ENCODE measurements around the gene ZDHHC5. TPM values are rescaled to one million over a fixed set of nuclear protein-coding genes. Genes with fewer than 3 reads are reported as not detected.
"Not testable (repeated sequence)": the region's sequence is repeated elsewhere in the genome, so short reads cannot be mapped to it uniquely, and the experiment has no call there.

Gene ZDHHC5
- total and polyA plus RNA-seq, 3 donors from 2014 or later = 75.4 to 124 (median 79.8) TPM

DNA sequence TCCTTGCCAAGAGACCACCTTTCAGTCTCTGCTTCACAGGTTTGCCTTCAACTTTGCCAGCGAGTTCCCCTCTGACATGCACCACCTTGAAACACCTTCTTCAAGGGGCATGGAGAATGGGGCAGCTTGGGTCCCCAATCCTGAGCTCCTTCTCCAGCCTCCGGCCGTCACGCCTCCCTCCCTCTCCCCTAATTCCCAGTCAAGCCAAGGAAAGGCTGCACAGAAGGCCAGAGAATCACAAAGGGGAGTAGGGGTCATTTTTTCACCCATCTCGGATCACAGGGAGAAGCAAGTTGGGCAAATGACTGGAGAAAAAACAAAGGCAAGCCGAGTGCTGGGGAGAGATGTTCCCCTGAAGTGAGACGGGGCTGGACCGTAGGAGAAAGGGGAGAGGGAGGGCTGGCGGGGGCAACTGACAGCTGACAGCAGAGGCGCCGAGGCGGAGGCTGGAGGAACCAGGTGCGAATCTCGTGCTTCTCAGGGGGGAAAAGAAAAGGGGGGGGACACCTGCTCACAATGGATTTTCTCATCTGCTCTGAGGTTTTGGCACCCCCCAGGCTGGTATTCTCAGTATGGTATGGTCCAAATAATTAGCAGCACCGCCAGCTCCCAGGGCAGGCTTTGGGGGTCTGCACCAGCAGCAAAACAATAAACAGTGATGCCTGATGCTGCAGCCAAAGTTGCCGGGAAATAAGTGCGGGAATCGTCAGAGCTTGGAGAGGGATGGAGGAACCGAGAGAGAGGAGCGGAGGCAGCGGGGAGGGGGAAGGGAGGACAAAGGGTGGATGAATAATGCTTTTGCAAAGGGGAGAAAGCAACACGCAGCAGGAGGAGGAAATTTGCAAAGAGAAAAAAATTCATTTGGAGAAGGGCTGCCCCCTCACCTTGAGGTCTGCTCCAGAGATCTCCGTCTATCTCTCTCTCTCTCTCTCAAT lies 18.8 kb upstream of the ZDHHC5 start:
- Histone ChIP-seq H3K4me1 (peaks cover 43% of the 10 kb centered on the region), H3K27me3 (no peaks in the 10 kb centered on the region), H3K36me3 (ENCODE audit: low read depth, missing control alignments) (no peaks in the 10 kb centered on the region), H3K9me3 (no peaks in the 10 kb centered on the region), H3K4me3 (peak overlapping the region; percentile 31 to 38), H3K27ac (no peak overlapping the region)
- WGBS, 2 donors = 1 to 2% methylated on average over 19 to 23 of the region's 23 CpGs
- intact Hi-C loops (cut with DNase I; ENCODE audit: low total_unique reads) = no loop called here
- TF ChIP-seq POLR2A (IDR thresholded peaks at IDR 0.05) = no peak
- TF ChIP-seq, protein P1, sequence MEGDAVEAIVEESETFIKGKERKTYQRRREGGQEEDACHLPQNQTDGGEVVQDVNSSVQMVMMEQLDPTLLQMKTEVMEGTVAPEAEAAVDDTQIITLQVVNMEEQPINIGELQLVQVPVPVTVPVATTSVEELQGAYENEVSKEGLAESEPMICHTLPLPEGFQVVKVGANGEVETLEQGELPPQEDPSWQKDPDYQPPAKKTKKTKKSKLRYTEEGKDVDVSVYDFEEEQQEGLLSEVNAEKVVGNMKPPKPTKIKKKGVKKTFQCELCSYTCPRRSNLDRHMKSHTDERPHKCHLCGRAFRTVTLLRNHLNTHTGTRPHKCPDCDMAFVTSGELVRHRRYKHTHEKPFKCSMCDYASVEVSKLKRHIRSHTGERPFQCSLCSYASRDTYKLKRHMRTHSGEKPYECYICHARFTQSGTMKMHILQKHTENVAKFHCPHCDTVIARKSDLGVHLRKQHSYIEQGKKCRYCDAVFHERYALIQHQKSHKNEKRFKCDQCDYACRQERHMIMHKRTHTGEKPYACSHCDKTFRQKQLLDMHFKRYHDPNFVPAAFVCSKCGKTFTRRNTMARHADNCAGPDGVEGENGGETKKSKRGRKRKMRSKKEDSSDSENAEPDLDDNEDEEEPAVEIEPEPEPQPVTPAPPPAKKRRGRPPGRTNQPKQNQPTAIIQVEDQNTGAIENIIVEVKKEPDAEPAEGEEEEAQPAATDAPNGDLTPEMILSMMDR (IDR thresholded peaks at IDR 0.05) = no peak
- no peak for DNase-seq

DNA sequence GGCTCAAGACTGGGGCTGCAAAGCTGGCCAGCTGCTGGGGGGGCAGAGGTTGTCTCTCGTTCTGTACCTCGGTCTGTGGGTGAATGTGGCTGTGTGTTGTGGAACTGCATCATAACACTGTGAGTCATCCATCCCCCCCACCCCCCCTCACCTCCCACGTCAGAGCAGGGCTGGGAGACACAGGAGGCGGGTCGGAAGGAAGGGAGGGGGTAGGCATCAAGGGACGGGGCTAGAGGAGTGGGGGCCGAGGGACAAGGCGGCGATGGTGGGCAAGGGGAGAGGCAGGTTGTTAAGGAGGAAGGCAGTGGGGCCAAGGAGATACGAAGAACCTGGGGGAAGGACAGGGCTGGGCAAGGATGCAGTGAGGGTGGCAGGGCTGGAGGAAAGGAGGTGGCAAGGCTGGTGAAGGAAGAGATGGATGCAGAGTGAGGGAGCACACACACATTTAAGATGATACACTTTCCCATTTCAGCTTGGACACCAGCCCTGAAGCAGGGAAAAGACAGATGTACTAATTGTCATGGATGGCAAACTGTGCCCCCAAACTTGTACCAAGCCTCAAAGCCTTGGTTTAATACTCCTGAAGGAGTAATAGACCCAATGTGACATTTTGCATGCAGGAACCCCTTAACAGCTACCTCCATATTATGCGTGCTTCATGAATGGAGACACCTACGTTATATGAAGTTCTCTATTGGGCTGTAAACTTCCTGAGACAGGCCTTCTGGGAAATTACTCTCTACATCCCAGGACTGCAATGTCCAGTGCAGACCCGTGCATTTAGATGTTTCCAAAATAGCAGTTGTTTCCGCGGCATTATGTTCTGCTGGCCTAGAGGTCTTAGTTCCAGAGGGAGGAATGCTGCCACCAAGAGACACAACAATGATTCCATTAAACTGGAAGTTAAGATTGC lies 17.8 kb upstream of the ZDHHC5 start, which contains the start of gene YPEL4:
TSS of gene YPEL4 (minus strand) at position 87 of the 913 bp plus-strand sequence. CDS start 2,805 bp downstream, outside the sequence.
- H3K36me3 ChIP-seq (ENCODE audit: low read depth, missing control alignments) = no peaks in the 10 kb centered on the region
- H3K27me3 ChIP-seq = no peaks in the 10 kb centered on the region
- TF ChIP-seq, protein P1 (IDR thresholded peaks at IDR 0.05) = no peak
- TF ChIP-seq POLR2A (IDR thresholded peaks at IDR 0.05) = no peak
- WGBS, 2 donors = 11 to 15% methylated on average over 15 of the region's 15 CpGs
- intact Hi-C loops (cut with DNase I; ENCODE audit: low total_unique reads) = no loop called here
- DNase-seq = peak; percentile 46
- peaks cover 36% of the 10 kb centered on the region for H3K4me1 ChIP-seq
- H3K4me3 ChIP-seq = peak within 1 kb of the TSS; percentile 31 to 38
- H3K27ac ChIP-seq = no peak within 1 kb of the TSS
- H3K9me3 ChIP-seq = no peaks in the 10 kb centered on the region

DNA sequence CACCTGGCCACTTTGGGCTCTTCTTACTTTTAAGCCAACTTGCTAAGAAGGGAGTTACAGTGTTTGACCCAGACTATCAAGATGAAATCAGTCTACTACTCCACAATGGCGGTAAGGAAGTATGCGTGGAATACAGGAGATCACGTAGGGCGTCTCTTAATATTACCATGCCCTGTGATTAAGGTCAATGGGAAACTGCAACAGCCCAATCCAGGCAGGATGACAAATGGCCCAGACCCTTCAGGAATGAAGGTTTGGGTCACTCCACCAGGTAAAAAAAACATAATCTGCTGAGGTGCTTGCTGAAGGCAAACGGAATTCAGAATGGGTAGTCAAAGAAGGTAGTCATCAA lies 17.2 kb upstream of the ZDHHC5 start:
- no peak overlapping the region for H3K27ac ChIP-seq
- H3K4me3 ChIP-seq = no peak overlapping the region
- no peak for DNase-seq
- no peaks in the 10 kb centered on the region for H3K36me3 ChIP-seq (ENCODE audit: low read depth, missing control alignments)
- no peaks in the 10 kb centered on the region for H3K9me3 ChIP-seq
- WGBS, 2 donors = 65 to 70% methylated on average over 5 of the region's 5 CpGs
- H3K27me3 ChIP-seq = no peaks in the 10 kb centered on the region
- no peak for TF ChIP-seq POLR2A (IDR thresholded peaks at IDR 0.05)
- TF ChIP-seq, protein P1 (IDR thresholded peaks at IDR 0.05) = no peak
- intact Hi-C loops (cut with DNase I; ENCODE audit: low total_unique reads) = no loop called here
- peaks cover 29% of the 10 kb centered on the region for H3K4me1 ChIP-seq

DNA sequence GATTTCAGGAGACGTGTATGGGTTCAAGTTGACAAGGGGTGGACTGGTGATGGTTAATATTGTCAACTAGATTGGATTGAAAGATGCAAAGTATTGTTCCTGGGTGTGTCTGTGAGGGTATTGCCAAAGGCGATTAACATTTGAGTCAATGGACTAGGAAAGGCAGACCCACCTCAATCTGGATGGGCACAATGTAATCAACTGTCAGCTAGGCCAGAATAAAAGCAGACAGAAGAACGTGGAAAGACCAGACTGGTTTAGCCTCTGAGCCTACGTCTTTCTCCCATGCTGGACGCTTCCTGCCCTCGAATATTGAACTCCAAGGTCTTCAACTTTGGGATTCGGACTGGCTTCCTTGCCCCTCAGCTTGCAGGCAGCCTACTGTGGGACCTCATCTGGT lies 16.5 kb upstream of the ZDHHC5 start:
- 80 to 85% methylated on average over 7 of the region's 7 CpGs for WGBS, 2 donors
- TF ChIP-seq POLR2A (IDR thresholded peaks at IDR 0.05) = no peak
- TF ChIP-seq, protein P1 (IDR thresholded peaks at IDR 0.05) = no peak
- Histone ChIP-seq H3K36me3 (ENCODE audit: low read depth, missing control alignments) (no peaks in the 10 kb centered on the region), H3K9me3 (no peaks in the 10 kb centered on the region), H3K27ac (no peak overlapping the region), H3K27me3 (no peaks in the 10 kb centered on the region), H3K4me1 (peaks cover 25% of the 10 kb centered on the region), H3K4me3 (no peak overlapping the region)
- DNase-seq = no peak
- intact Hi-C loops (cut with DNase I; ENCODE audit: low total_unique reads) = no loop called here

DNA sequence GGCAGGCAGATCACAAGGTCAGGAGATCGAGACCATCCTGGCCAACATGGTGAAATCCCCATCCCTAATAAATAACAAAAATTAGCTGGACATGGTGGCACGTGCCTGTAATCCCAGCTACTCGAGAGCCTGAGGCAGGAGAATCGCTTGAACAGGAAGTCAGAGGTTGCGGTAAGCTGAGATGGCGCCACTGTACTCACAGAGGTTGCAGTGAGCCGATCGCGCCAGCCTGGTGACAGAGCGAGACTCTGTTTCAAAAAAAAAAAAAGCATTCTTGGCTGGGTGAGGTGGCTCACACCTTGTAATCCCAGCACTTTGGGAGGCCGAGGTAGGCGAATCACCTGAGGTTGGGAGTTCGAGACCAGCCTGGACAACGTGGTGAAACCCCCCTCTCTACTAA lies 15.7 kb upstream of the ZDHHC5 start:
- H3K27me3 ChIP-seq; H3K9me3 ChIP-seq; H3K27ac ChIP-seq; DNase-seq; H3K4me3 ChIP-seq; intact Hi-C loops (cut with DNase I; ENCODE audit: low total_unique reads); H3K36me3 ChIP-seq (ENCODE audit: low read depth, missing control alignments): not testable (repeated sequence)
- peaks cover 26% of the 10 kb centered on the region for H3K4me1 ChIP-seq
- 88 to 91% methylated on average over 14 of the region's 14 CpGs for WGBS, 2 donors

All from testis (tissue), 3 donors.